ENCODE data around the gene RCC2.

The RCC2 gene

GRCh38 chr1:17438318-17439249 is 893 bp downstream of the RCC2 start (continued):
- TF ChIP-seq, protein P1, sequence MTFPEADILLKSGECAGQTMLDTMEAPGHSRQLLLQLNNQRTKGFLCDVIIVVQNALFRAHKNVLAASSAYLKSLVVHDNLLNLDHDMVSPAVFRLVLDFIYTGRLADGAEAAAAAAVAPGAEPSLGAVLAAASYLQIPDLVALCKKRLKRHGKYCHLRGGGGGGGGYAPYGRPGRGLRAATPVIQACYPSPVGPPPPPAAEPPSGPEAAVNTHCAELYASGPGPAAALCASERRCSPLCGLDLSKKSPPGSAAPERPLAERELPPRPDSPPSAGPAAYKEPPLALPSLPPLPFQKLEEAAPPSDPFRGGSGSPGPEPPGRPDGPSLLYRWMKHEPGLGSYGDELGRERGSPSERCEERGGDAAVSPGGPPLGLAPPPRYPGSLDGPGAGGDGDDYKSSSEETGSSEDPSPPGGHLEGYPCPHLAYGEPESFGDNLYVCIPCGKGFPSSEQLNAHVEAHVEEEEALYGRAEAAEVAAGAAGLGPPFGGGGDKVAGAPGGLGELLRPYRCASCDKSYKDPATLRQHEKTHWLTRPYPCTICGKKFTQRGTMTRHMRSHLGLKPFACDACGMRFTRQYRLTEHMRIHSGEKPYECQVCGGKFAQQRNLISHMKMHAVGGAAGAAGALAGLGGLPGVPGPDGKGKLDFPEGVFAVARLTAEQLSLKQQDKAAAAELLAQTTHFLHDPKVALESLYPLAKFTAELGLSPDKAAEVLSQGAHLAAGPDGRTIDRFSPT (tag by site-specific recombination; IDR thresholded peaks at IDR 0.05) = peak; percentile 54; the same call in 1 of the 2 replicates

DNA sequence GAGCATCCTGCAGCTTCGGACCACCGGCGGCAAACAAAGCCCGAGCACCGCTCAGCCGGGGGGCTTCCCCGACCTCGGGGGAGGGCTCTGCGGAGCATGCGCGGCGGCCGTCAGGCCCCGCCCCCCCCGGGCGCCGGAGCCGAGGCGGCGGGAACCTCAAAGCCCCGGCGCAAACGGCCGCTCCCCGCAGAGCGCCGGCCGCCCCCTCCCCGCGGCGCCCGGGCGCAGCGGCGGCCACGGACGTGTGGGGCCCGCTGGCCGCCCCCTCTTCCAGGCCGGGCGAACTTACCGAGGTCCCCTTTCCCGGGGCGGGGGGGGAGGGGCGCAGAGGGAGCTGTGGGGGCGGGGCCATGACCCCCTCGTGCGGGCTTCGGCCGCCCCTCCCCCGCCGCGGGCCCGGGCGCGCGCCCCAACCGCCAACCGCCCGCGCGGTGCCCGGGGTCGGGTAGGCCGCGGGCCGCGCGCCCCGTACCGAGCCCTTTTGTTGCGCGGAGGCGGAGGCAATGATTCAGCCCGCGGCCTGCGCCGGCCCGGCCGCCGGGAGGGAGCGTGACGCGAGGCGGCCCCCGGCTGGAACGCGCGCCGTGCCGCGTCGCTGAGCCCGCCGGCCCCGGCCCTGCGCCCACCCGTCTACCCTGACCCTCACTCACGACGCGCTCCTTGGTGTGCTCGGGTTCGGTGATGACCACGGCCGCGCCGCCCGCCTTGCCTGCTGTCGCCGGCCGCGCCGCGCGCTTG is 1.7 kb downstream of the RCC2 start:
- POLR2A ChIA-PET = interaction anchor here (1.0 kb wide), 1 partner anchor 15 kb away, joined by 3 read pairs; no protein-coding TSS in a partner anchor
- TF ChIP-seq TCF7L2 (IDR thresholded peaks at IDR 0.05; ENCODE audit: borderline replicate concordance, low read depth, low read length) (peak; percentile 25; the same call in 1 of the 2 replicates), KLF9 (tag by site-specific recombination; IDR thresholded peaks at IDR 0.05; ENCODE audit: low read depth) (no peak)
- TF ChIP-seq, protein P2, sequence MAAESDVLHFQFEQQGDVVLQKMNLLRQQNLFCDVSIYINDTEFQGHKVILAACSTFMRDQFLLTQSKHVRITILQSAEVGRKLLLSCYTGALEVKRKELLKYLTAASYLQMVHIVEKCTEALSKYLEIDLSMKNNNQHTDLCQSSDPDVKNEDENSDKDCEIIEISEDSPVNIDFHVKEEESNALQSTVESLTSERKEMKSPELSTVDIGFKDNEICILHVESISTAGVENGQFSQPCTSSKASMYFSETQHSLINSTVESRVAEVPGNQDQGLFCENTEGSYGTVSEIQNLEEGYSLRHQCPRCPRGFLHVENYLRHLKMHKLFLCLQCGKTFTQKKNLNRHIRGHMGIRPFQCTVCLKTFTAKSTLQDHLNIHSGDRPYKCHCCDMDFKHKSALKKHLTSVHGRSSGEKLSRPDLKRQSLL (tag by site-specific recombination; IDR thresholded peaks at IDR 0.05) = peak; percentile 26; the same call in 1 of the 2 replicates
- Histone ChIP-seq H3K4me1 (ENCODE audit: control insufficient read depth, insufficient read depth, low read length) (peaks cover 10% of the 10 kb centered on the region), H3K27ac (ENCODE audit: extremely low read depth, low read depth, low read length) (peak overlapping the region; percentile 99), H3K9me3 (ENCODE audit: control insufficient read depth, insufficient read depth, low read depth, low read length) (no peaks in the 10 kb centered on the region), H3K4me3 (ENCODE audit: low read depth, low read length) (peak overlapping the region; percentile 81), H3K36me3 (ENCODE audit: control insufficient read depth in 2 of 2, insufficient read depth in 1 of 2, low read length in 2 of 2) (peaks cover 16 to 45% of the 10 kb centered on the region in 2 experiments)
- CTCF ChIA-PET = no interaction called here

GRCh38 chr1:17437260-17437579 is 2.3 kb downstream of the RCC2 start:
- peak overlapping the region; percentile 99; the same call in 1 of the 2 replicates for H3K27ac ChIP-seq (ENCODE audit: extremely low read depth, low read depth, low read length)
- H3K4me1 ChIP-seq (ENCODE audit: control insufficient read depth, insufficient read depth, low read length) = peaks cover 10% of the 10 kb centered on the region
- POLR2A ChIA-PET = interaction anchor here (1.0 kb wide), 1 partner anchor 15 kb away, joined by 3 read pairs; no protein-coding TSS in a partner anchor
- H3K36me3 ChIP-seq (ENCODE audit: control insufficient read depth in 2 of 2, insufficient read depth in 1 of 2, low read length in 2 of 2) = peaks cover 16 to 50% of the 10 kb centered on the region in 2 experiments
- no peak for TF ChIP-seq ZNF558 (tag by site-specific recombination; IDR thresholded peaks at IDR 0.05)
- TF ChIP-seq, protein P3, sequence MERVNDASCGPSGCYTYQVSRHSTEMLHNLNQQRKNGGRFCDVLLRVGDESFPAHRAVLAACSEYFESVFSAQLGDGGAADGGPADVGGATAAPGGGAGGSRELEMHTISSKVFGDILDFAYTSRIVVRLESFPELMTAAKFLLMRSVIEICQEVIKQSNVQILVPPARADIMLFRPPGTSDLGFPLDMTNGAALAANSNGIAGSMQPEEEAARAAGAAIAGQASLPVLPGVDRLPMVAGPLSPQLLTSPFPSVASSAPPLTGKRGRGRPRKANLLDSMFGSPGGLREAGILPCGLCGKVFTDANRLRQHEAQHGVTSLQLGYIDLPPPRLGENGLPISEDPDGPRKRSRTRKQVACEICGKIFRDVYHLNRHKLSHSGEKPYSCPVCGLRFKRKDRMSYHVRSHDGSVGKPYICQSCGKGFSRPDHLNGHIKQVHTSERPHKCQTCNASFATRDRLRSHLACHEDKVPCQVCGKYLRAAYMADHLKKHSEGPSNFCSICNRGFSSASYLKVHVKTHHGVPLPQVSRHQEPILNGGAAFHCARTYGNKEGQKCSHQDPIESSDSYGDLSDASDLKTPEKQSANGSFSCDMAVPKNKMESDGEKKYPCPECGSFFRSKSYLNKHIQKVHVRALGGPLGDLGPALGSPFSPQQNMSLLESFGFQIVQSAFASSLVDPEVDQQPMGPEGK (tag by site-specific recombination; IDR thresholded peaks at IDR 0.05) = 0 out of 2 replicates have a peak, but pooled peaks have one; percentile 19
- TF ChIP-seq, protein P4, sequence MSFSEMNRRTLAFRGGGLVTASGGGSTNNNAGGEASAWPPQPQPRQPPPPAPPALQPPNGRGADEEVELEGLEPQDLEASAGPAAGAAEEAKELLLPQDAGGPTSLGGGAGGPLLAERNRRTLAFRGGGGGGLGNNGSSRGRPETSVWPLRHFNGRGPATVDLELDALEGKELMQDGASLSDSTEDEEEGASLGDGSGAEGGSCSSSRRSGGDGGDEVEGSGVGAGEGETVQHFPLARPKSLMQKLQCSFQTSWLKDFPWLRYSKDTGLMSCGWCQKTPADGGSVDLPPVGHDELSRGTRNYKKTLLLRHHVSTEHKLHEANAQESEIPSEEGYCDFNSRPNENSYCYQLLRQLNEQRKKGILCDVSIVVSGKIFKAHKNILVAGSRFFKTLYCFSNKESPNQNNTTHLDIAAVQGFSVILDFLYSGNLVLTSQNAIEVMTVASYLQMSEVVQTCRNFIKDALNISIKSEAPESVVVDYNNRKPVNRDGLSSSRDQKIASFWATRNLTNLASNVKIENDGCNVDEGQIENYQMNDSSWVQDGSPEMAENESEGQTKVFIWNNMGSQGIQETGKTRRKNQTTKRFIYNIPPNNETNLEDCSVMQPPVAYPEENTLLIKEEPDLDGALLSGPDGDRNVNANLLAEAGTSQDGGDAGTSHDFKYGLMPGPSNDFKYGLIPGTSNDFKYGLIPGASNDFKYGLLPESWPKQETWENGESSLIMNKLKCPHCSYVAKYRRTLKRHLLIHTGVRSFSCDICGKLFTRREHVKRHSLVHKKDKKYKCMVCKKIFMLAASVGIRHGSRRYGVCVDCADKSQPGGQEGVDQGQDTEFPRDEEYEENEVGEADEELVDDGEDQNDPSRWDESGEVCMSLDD (tag by site-specific recombination; IDR thresholded peaks at IDR 0.05) = no peak
- 0 out of 2 replicates have a peak, but pooled peaks have one; percentile 23 for TF ChIP-seq ZNF184 (tag by site-specific recombination; IDR thresholded peaks at IDR 0.05)
- TF ChIP-seq ZNF560 (tag by site-specific recombination; IDR thresholded peaks at IDR 0.05; ENCODE audit: borderline replicate concordance) = no peak
- TF ChIP-seq GLIS2 (tag by site-specific recombination; IDR thresholded peaks at IDR 0.05) = 0 out of 2 replicates have a peak, but pooled peaks have one; percentile 32
- TF ChIP-seq ZNF610 (tag by site-specific recombination; IDR thresholded peaks at IDR 0.05; ENCODE audit: borderline replicate concordance) = no peak
- 0 out of 2 replicates have a peak, but pooled peaks have one; percentile 18 for TF ChIP-seq ZBTB8A (tag by site-specific recombination; IDR thresholded peaks at IDR 0.05)
- TF ChIP-seq GLIS1 (tag by site-specific recombination; IDR thresholded peaks at IDR 0.05) = 0 out of 2 replicates have a peak, but pooled peaks have one; percentile 27
- H3K4me3 ChIP-seq (ENCODE audit: low read depth, low read length) = peak overlapping the region; percentile 81
- H3K9me3 ChIP-seq (ENCODE audit: control insufficient read depth, insufficient read depth, low read depth, low read length) = no peaks in the 10 kb centered on the region
- CTCF ChIA-PET = no interaction called here

Data from HEK293 (cell line).